NB4 (cell line): ENCODE measurements around the gene KRTAP21-3.

Source experiments
- CTCF ChIP-seq: IDR thresholded peaks from one replicate; pipeline ENCODE4 v1.5.1; 2012; ENCODE audit warnings: low read depth, low read length
- POLR2A ChIP-seq: IDR thresholded peaks from 2 replicates; pipeline ENCODE4 v1.6.1; 2011; ENCODE audit warnings: mild to moderate bottlenecking; ENCODE audit not compliant: insufficient read length; ENCODE audit errors: extremely low read depth

- no peak for TF ChIP-seq CTCF
- no peak for TF ChIP-seq POLR2A
These were observed 11.2 kb downstream of the KRTAP21-3 start for GRCh38 chr21:30707409-30707808.
